A673 (cell line): ENCODE results near the gene PDE12.
"Not testable (repeated sequence)": the region's sequence is repeated elsewhere in the genome, so short reads cannot be mapped to it uniquely, and the experiment has no call there.

Experiments used
- EZH2 ChIP-seq: fragments of 200-600 bp; sonication (generic); IDR thresholded peaks from 2 replicates; pipeline ENCODE4 v1.6.1; 2017; ENCODE audit warnings: borderline replicate concordance, low read depth, mild to moderate bottlenecking, mixed read lengths, antibody characterized with exemption, low read length; ENCODE audit not compliant: poor library complexity, severe bottlenecking
- TF ChIP-seq, protein P1 (sequence below): fragments of 300-800, 200-600 bp; sonication (generic); conservative IDR thresholded peaks from 2 replicates; pipeline ENCODE4 v1.5.1; 2017; ENCODE audit warnings: low read depth, mild to moderate bottlenecking, antibody characterized with exemption, low read length, moderate library complexity, mixed read lengths

DNA sequence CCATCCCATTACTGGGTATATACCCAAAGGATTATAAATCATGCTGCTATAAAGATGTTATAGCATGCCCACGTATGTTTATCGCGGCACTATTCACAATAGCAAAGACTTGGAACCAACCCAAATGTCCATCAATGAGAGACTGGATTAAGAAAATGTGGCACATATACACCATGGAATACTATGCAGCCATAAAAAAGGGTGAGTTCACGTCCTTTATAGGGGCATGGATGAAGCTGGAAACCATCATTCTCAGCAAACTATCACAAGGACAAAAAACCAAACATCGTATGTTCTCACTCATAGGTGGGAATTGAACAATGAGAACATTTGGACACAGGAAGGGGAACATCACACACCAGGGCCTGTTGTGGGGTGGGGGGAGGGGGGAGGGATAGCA lies 55.8 kb downstream of the PDE12 start:
- not testable (repeated sequence) for TF ChIP-seq EZH2
- TF ChIP-seq, protein P1, sequence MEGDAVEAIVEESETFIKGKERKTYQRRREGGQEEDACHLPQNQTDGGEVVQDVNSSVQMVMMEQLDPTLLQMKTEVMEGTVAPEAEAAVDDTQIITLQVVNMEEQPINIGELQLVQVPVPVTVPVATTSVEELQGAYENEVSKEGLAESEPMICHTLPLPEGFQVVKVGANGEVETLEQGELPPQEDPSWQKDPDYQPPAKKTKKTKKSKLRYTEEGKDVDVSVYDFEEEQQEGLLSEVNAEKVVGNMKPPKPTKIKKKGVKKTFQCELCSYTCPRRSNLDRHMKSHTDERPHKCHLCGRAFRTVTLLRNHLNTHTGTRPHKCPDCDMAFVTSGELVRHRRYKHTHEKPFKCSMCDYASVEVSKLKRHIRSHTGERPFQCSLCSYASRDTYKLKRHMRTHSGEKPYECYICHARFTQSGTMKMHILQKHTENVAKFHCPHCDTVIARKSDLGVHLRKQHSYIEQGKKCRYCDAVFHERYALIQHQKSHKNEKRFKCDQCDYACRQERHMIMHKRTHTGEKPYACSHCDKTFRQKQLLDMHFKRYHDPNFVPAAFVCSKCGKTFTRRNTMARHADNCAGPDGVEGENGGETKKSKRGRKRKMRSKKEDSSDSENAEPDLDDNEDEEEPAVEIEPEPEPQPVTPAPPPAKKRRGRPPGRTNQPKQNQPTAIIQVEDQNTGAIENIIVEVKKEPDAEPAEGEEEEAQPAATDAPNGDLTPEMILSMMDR: not testable (repeated sequence)
